ENCODE data around the gene KCNQ4.

DNA sequence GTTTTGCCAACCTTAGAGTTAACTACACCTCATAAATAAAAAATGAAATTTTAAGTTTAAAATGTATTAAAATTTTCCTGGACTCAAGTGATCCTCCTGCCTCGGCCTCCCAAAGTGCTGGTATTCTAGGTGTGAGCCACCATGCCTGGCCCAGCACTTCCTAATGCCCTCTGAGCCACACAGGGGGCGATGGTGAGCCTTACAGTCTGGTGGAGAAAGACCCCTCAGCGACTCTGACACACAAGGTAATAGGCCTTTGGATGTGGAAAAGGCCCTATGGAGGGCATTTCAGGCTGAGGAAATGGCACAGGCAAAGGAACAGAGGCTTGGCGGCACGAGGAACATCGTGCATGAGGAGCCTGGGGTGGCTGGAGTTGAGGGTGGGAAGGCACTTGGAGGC, 71.9 kb downstream of the KCNQ4 start:
- TF ChIP-seq ZNF274 (IDR thresholded peaks at IDR 0.05; ENCODE audit: low read depth, low read length) = no peak
- TF ChIP-seq SUZ12 (IDR thresholded peaks at IDR 0.05; ENCODE audit: extremely low read depth, insufficient read depth, insufficient read length) = no peak

Measured in NT2/D1 (cell line).